HepG2 (cell line): ENCODE results near the gene DOCK11. TPM values are rescaled to one million over a fixed set of nuclear protein-coding genes. Genes with fewer than 3 reads are reported as not detected.

Source experiments
- ATAC-seq: fragments of 200-7000 bp; cut with Tn5 transposase; 3 replicates; pipeline ENCODE4 v1.9.1; 2020; ENCODE audit warnings: mild to moderate bottlenecking, moderate library complexity
- BruUV-seq: library from RNA; stranded (reverse); fragments of 400-500 nt; replicated peaks from 2 replicates; lab custom pipeline; 2021; lab: Mats Ljungman, UMichigan
- CTCF ChIA-PET: fragments of 300-600 bp; formaldehyde crosslinking; extraction: SDS; loops from one replicate; lab custom pipeline; 2021; ENCODE audit warnings: low total read pairs, inconsistent platforms, low intra/inter-chr PET ratio; lab: Yijun Ruan, JAX
- POLR2A ChIA-PET: fragments of 350-600 bp; sonication (Branson Sonifier 250); formaldehyde crosslinking; loops from one replicate; lab custom pipeline; 2020; ENCODE audit warnings: antibody characterized with exemption, inconsistent platforms; lab: Yijun Ruan, JAX
- DNase-seq: peaks from one replicate; pipeline ENCODE4 v3.0.0-alpha.2; 2015; ENCODE audit warnings: low spot score
- FAIRE-seq: peaks from 3 replicates; lab custom pipeline; 2011; peaks lifted over from hg19 to GRCh38; lab: Jason Lieb, UNC
- H2AFZ ChIP-seq: one replicate; pipeline ENCODE4 v1.6.1; 2011; ENCODE audit warnings: low read length, inconsistent platforms
- H3K27ac ChIP-seq: fragments of 300-600 bp; 3 replicates; pipeline ENCODE4 v1.8.0; 2011; ENCODE audit warnings: mixed run types, mild to moderate bottlenecking, mixed read lengths, low read length, inconsistent platforms; ENCODE audit not compliant: insufficient read depth; ENCODE audit errors: extremely low read length
- H3K27me3 ChIP-seq, 2 experiments: fragments of 200-600 bp in 1 of 2; 2 replicates in 1 of 2; 3 replicates in 1 of 2; pipeline versions ENCODE4 v1.6.0 to v1.8.0; 2011; ENCODE audit warnings: low read length in 2 of 2, mild to moderate bottlenecking in 2 of 2, moderate library complexity in 2 of 2, inconsistent platforms in 1 of 2; ENCODE audit not compliant: insufficient read depth in 2 of 2, control insufficient read depth in 1 of 2
- H3K36me3 ChIP-seq, 2 experiments: fragments of 200-600 bp in 1 of 2; replicated peaks in 1 of 2; 2 replicates in 1 of 2; 3 replicates in 1 of 2; pipeline versions ENCODE4 v1.5.1 to v1.8.0; 2011; ENCODE audit warnings: low read length in 2 of 2, inconsistent platforms in 1 of 2; ENCODE audit not compliant: insufficient read depth in 2 of 2, control insufficient read depth in 1 of 2
- H3K4me1 ChIP-seq: 2 replicates; pipeline ENCODE4 v1.5.1; 2012; ENCODE audit warnings: low read length, inconsistent platforms; ENCODE audit not compliant: insufficient read depth
- H3K4me2 ChIP-seq: 2 replicates; pipeline ENCODE4 v1.6.0; 2011; ENCODE audit warnings: low read depth, low read length, inconsistent platforms
- H3K4me3 ChIP-seq, 3 experiments: fragments of 200-600 bp in 1 of 3; sonication (generic), shearing (Covaris generic) in 1 of 3; replicated peaks in 1 of 3; 2 replicates each; pipeline ENCODE4 v1.5.1; 2011 to 2016; ENCODE audit warnings: low read length in 3 of 3, inconsistent platforms in 2 of 3, low read depth in 2 of 3, mild to moderate bottlenecking in 2 of 3, control low read depth in 1 of 3, mixed read lengths in 1 of 3; ENCODE audit not compliant: insufficient read depth in 1 of 3
- H3K79me2 ChIP-seq: one replicate; pipeline ENCODE4 v1.6.1; 2011; ENCODE audit warnings: low read length, inconsistent platforms; ENCODE audit not compliant: insufficient read depth
- H3K9ac ChIP-seq: 2 replicates; pipeline ENCODE4 v1.6.0; 2011; ENCODE audit warnings: mild to moderate bottlenecking, low read depth, low read length, inconsistent platforms; ENCODE audit not compliant: insufficient read depth
- H3K9me3 ChIP-seq: 2 replicates; pipeline ENCODE4 v1.5.1; 2012; ENCODE audit warnings: mild to moderate bottlenecking, low read length
- H4K20me1 ChIP-seq: 2 replicates; pipeline ENCODE4 v1.6.0; 2011; ENCODE audit warnings: inconsistent platforms, mild to moderate bottlenecking, low read length, moderate library complexity; ENCODE audit not compliant: insufficient read depth
- DZIP1 ChIP-seq: sonication (generic); formaldehyde crosslinking; IDR thresholded peaks from 2 replicates; pipeline ENCODE4 v1.5.0; 2020; ENCODE audit warnings: mild to moderate bottlenecking, missing genetic modification reagents
- EEA1 ChIP-seq: sonication (generic); formaldehyde crosslinking; IDR thresholded peaks from 2 replicates; pipeline ENCODE4 v1.5.1; 2020; ENCODE audit warnings: mild to moderate bottlenecking, missing genetic modification reagents, borderline replicate concordance
- GLI4 ChIP-seq: sonication (generic); formaldehyde crosslinking; IDR thresholded peaks from 2 replicates; pipeline ENCODE4 v1.5.1; 2020; ENCODE audit warnings: missing genetic modification reagents, mild to moderate bottlenecking, moderate library complexity, borderline replicate concordance
- GMEB1 ChIP-seq: sonication (generic); formaldehyde crosslinking; IDR thresholded peaks from 2 replicates; pipeline ENCODE4 v1.5.1; 2020; ENCODE audit warnings: missing genetic modification reagents, mild to moderate bottlenecking, borderline replicate concordance
- HNF1B ChIP-seq: sonication (generic); formaldehyde crosslinking; IDR thresholded peaks from 2 replicates; pipeline ENCODE4 v1.5.1; 2020; ENCODE audit warnings: mild to moderate bottlenecking, moderate library complexity, missing genetic modification reagents
- IRF9 ChIP-seq: sonication (generic); formaldehyde crosslinking; IDR thresholded peaks from 2 replicates; pipeline ENCODE4 v1.8.0; 2022; ENCODE audit warnings: missing genetic modification reagents, mild to moderate bottlenecking, borderline replicate concordance
- NR2C2 ChIP-seq: sonication (generic); formaldehyde crosslinking; IDR thresholded peaks from 2 replicates; pipeline ENCODE4 v1.4.0; 2020; ENCODE audit warnings: missing genetic modification reagents, mild to moderate bottlenecking, moderate library complexity, borderline replicate concordance
- RNF2 ChIP-seq: fragments of 450-650 bp; conservative IDR thresholded peaks from 2 replicates; pipeline ENCODE4 v1.6.1; 2016; ENCODE audit warnings: low read depth
- SMYD3 ChIP-seq: sonication (generic); formaldehyde crosslinking; IDR thresholded peaks from 2 replicates; pipeline ENCODE4 v1.8.1; 2023; ENCODE audit warnings: mild to moderate bottlenecking, missing genetic modification reagents
- ZNF12 ChIP-seq: sonication (generic); formaldehyde crosslinking; IDR thresholded peaks from 2 replicates; pipeline ENCODE4 v1.5.0; 2020; ENCODE audit warnings: missing genetic modification reagents
- WGBS: methylation state at CpG from one replicate; pipeline ENCODE4 v1.1.6; 2017; ENCODE audit warnings: low lambda C conversion rate; 5-methylcytosine and 5-hydroxymethylcytosine counted together
- in situ Hi-C: cut with HindIII; loops from 2 replicates; pipeline ENCODE4 v1.10.0; 2017; ENCODE audit warnings: low pct_unique_long_range_greater_than_20kb; ENCODE audit not compliant: extremely low pct_ligation_motif_present
- intact Hi-C: fragments of 100-400 bp; cut with micrococcal nuclease; formaldehyde crosslinking; loops from one replicate; pipeline ENCODE4 v1.10.0; 2022; ENCODE audit not compliant: unreplicated experiment
- polyA plus RNA-seq, 8 experiments: library from polyadenylated mRNA; depleted of rRNA in 3 of 8; stranded (reverse) in 7 of 8; unstranded in 1 of 8; fragments of >200 nt; fragmentation: Illumina TruSeq in 4 of 8; extraction: Trizol in 4 of 8; gene quantifications; 2 replicates each; pipeline versions ENCODE4 v1.2.1 to v1.2.3, GENCODE V29; 2011 to 2016; ENCODE audit warnings: low read depth in 4 of 8, missing spikeins in 1 of 8, mixed read lengths in 1 of 8; ENCODE audit not compliant: insufficient read depth in 1 of 8
- total RNA-seq, 5 experiments: library from RNA; depleted of rRNA; stranded (reverse); fragments of >200 nt; fragmentation: Illumina TruSeq; extraction: Trizol; gene quantifications; 2 replicates each; pipeline ENCODE4 v1.2.3, GENCODE V29; 2016; ENCODE audit warnings: low read depth in 1 of 5

Gene DOCK11
- total and polyA plus RNA-seq, 2 of the 13 experiments (the other 11 are each of a cell fraction or from before 2014, with no cell fraction given) = 0.02 to 0.12 TPM

GRCh38 chrX:118693843-118694242 lies 198.2 kb downstream of the DOCK11 start:
- Histone ChIP-seq H3K9me3 (no peaks in the 10 kb centered on the region), H3K4me1 (no peaks in the 10 kb centered on the region), H3K27ac (no peak overlapping the region), H3K4me3 (no peak overlapping the region), H3K4me2 (no peak overlapping the region), H4K20me1 (no peaks in the 10 kb centered on the region), H3K36me3 (no peaks in the 10 kb centered on the region), H2AFZ (no peak overlapping the region), H3K9ac (no peak overlapping the region), H3K27me3 (no peaks in the 10 kb centered on the region), H3K79me2 (no peaks in the 10 kb centered on the region)
- WGBS = 51% methylated on average over 2 of the region's 2 CpGs
- FAIRE-seq (no peak), ATAC-seq (no peak), DNase-seq (no peak)
- intact Hi-C loops (no loop called here), in situ Hi-C loops (no loop called here)
- CTCF ChIA-PET = no interaction called here
- POLR2A ChIA-PET = no interaction called here
- no peak for TF ChIP-seq HNF1B (CRISPR knock-in tag)
- no peak for TF ChIP-seq GLI4 (CRISPR knock-in tag)
- no peak for TF ChIP-seq DZIP1 (CRISPR knock-in tag)
- no peak for TF ChIP-seq GMEB1
- no peak for TF ChIP-seq IRF9 (CRISPR knock-in tag)
- TF ChIP-seq ZNF12 (CRISPR knock-in tag) = no peak
- TF ChIP-seq NR2C2 (CRISPR knock-in tag) = no peak
- TF ChIP-seq SMYD3 (CRISPR knock-in tag) = no peak
- TF ChIP-seq EEA1 = no peak
- TF ChIP-seq RNF2 = no peak
- no TSS peak for BruUV-seq
